ENCODE results near the gene TRPV4. TPM values are rescaled to one million over a fixed set of nuclear protein-coding genes. Genes with fewer than 3 reads are reported as not detected.

TRPV4 gene
- total RNA-seq, 1 experiment from 2014 or later, result 0.09 TPM

DNA sequence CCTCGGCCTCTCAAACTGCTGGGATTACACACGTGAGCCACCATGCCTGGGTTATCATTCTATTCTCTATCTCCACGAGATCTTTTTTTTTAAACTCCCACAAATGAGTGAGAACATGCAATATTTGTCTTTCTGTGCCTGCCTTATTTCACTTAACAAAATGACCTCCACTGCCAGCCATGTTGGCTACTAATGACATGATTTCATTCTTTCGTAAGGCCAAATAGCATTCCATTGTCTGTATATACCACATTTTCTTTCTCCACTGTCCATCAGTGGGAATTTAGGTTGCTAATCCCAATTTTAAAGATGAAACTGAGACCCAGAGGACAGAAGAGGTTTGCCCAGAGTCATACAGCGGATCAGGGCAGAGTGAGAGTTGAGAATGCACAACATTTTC is 10.9 kb upstream of the TRPV4 start:
- Mint-ChIP-seq H3K36me3 (ENCODE audit: insufficient read depth, unreplicated experiment) (no peaks in the 10 kb centered on the region), H3K4me3 (ENCODE audit: unreplicated experiment) (no peak overlapping the region), H3K9me3 (ENCODE audit: unreplicated experiment) (no peaks in the 10 kb centered on the region), H3K4me1 (ENCODE audit: insufficient read depth, unreplicated experiment) (no peaks in the 10 kb centered on the region), H3K27me3 (ENCODE audit: insufficient read depth, unreplicated experiment) (no peaks in the 10 kb centered on the region), H3K27ac (ENCODE audit: low read depth, unreplicated experiment) (no peak overlapping the region)
- no peak for DNase-seq (ENCODE audit: unreplicated experiment)
- ChIA-PET CTCF (interaction anchor here (0.6 to 14.3 kb wide), 12 partner anchors 10 to 246 kb away, joined by 3 to 300 read pairs (median 8); no protein-coding TSS in a partner anchor), POLR2A (interaction anchor here (2.9 kb wide), 1 partner anchor 25 kb away, joined by 10 read pairs; no protein-coding TSS in a partner anchor)
- intact Hi-C loops (cut with micrococcal nuclease), result no loop called here
- no TSS peak for BruUV-seq (replicated peaks)
- TF ChIP-seq, protein P1, sequence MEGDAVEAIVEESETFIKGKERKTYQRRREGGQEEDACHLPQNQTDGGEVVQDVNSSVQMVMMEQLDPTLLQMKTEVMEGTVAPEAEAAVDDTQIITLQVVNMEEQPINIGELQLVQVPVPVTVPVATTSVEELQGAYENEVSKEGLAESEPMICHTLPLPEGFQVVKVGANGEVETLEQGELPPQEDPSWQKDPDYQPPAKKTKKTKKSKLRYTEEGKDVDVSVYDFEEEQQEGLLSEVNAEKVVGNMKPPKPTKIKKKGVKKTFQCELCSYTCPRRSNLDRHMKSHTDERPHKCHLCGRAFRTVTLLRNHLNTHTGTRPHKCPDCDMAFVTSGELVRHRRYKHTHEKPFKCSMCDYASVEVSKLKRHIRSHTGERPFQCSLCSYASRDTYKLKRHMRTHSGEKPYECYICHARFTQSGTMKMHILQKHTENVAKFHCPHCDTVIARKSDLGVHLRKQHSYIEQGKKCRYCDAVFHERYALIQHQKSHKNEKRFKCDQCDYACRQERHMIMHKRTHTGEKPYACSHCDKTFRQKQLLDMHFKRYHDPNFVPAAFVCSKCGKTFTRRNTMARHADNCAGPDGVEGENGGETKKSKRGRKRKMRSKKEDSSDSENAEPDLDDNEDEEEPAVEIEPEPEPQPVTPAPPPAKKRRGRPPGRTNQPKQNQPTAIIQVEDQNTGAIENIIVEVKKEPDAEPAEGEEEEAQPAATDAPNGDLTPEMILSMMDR (IDR thresholded peaks at IDR 0.05; ENCODE audit: unreplicated experiment), result no peak

DNA sequence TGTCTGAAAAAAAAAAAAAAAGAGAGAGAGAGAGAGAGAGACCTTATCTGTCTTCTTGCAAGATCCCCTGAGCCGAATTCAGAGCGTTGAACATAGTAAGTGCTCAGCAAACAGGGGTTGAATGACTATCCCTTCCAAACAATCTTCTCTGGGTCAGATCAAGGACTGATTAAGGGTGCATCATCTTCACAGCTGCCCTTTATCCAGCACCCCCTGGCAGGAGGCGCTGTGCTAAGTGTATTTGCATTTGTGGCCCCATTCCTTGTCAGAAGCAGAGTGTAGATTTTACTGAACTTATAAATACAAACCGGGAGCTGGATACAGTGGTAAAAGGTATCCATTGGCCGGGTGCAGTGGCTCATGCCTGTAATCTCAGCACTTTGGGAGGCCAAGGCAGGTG is 8.8 kb upstream of the TRPV4 start:
- Mint-ChIP-seq H3K4me1 (ENCODE audit: insufficient read depth, unreplicated experiment) (peaks cover 14% of the 10 kb centered on the region), H3K9me3 (ENCODE audit: unreplicated experiment) (no peaks in the 10 kb centered on the region), H3K27me3 (ENCODE audit: insufficient read depth, unreplicated experiment) (no peaks in the 10 kb centered on the region), H3K36me3 (ENCODE audit: insufficient read depth, unreplicated experiment) (no peaks in the 10 kb centered on the region), H3K4me3 (ENCODE audit: unreplicated experiment) (no peak overlapping the region), H3K27ac (ENCODE audit: low read depth, unreplicated experiment) (no peak overlapping the region)
- CTCF ChIA-PET, result interaction anchor here (0.6 to 14.3 kb wide), 7 partner anchors 10 to 1077 kb away, joined by 3 to 300 read pairs (median 4); no protein-coding TSS in a partner anchor
- TF ChIP-seq, protein P1 (IDR thresholded peaks at IDR 0.05; ENCODE audit: unreplicated experiment), result no peak
- DNase-seq (ENCODE audit: unreplicated experiment), result no peak
- no TSS peak for BruUV-seq (replicated peaks)
- intact Hi-C loops (cut with micrococcal nuclease), result no loop called here
- POLR2A ChIA-PET, result interaction anchor here (0.6 kb wide), 1 partner anchor 740 kb away, joined by 3 read pairs; no protein-coding TSS in a partner anchor

DNA sequence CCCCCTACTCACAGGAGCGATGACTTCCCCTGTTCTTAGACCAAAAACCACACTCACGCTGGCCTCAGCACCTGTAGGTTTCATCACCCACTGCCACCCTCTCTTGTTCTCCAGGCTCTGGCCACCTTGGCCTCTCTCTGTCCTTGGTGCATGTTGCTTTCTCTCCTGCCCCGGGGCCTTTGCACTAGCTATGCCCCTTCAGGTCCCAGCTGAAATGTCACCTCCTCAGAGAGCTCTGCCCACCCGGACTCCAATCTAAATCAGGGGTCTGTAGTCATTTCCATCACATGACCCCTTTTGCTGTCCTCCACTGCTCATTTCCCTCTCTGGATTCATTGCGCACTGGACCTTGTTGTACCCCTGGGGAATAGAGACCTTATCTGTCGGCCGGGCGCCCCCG is 8.2 kb upstream of the TRPV4 start:
- intact Hi-C loops (cut with micrococcal nuclease), result no loop called here
- H3K27me3 Mint-ChIP-seq (ENCODE audit: insufficient read depth, unreplicated experiment), result no peaks in the 10 kb centered on the region
- DNase-seq (ENCODE audit: unreplicated experiment), result no peak
- no TSS peak for BruUV-seq (replicated peaks)
- no peaks in the 10 kb centered on the region for H3K9me3 Mint-ChIP-seq (ENCODE audit: unreplicated experiment)
- TF ChIP-seq, protein P1 (IDR thresholded peaks at IDR 0.05; ENCODE audit: unreplicated experiment), result no peak
- peaks cover 17% of the 10 kb centered on the region for H3K4me1 Mint-ChIP-seq (ENCODE audit: insufficient read depth, unreplicated experiment)
- H3K4me3 Mint-ChIP-seq (ENCODE audit: unreplicated experiment), result no peak overlapping the region
- H3K27ac Mint-ChIP-seq (ENCODE audit: low read depth, unreplicated experiment), result no peak overlapping the region
- ChIA-PET POLR2A (no interaction called here), CTCF (interaction anchor here (0.9 to 14.3 kb wide), 2 partner anchors 24 to 35 kb away, joined by 3 to 300 read pairs; no protein-coding TSS in a partner anchor)
- H3K36me3 Mint-ChIP-seq (ENCODE audit: insufficient read depth, unreplicated experiment), result no peaks in the 10 kb centered on the region

DNA sequence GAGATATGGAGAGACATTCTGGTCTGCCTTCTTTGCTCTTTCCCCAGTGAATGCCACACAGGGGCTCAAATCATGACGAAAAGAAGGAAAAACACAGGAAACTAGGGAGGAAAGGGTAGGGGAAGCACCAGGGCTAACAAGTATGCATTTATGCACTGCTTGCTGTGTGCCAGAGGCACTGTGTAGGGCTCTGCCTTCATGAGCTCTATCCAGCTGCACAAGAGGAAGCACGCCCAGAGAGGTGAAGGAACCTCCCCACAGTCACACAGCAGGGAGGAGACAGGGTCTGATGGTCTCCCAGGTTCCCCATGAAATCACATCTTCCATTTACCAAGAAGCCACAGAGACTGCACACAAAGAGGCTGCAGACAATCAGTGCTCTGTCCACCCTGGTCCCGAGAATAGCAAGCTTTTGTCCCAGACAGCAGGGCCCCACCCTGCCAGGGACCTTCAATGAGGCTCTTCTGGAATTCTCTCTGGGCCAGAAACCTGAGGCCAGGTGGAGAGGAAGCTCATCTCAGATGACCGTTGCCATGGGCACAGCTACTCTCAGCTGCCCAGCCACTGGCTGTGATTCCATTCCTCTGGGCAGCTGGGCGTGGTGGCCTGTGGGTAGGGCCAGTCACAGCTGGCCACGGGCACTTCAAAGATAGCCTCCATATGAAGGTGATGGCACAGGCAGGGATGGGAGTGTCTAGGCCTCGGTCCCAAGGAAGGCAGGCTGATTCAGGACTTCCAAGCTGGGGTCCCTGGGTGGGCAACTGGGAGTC is 7.3 kb upstream of the TRPV4 start:
- CTCF ChIA-PET, result interaction anchor here (0.7 to 14.3 kb wide), 3 partner anchors 23 to 1319 kb away, joined by 3 to 300 read pairs (median 3); no protein-coding TSS in a partner anchor
- POLR2A ChIA-PET, result interaction anchor here (0.7 to 0.8 kb wide), 3 partner anchors 17 to 28 kb away, joined by 3 to 8 read pairs (median 4); no protein-coding TSS in a partner anchor
- peak; percentile 58 for DNase-seq (ENCODE audit: unreplicated experiment)
- intact Hi-C loops (cut with micrococcal nuclease), result no loop called here
- TF ChIP-seq, protein P1 (IDR thresholded peaks at IDR 0.05; ENCODE audit: unreplicated experiment), result no peak
- Mint-ChIP-seq H3K36me3 (ENCODE audit: insufficient read depth, unreplicated experiment) (no peaks in the 10 kb centered on the region), H3K9me3 (ENCODE audit: unreplicated experiment) (no peaks in the 10 kb centered on the region), H3K4me1 (ENCODE audit: insufficient read depth, unreplicated experiment) (peaks cover 17% of the 10 kb centered on the region), H3K27ac (ENCODE audit: low read depth, unreplicated experiment) (peak overlapping the region; percentile 70), H3K27me3 (ENCODE audit: insufficient read depth, unreplicated experiment) (no peaks in the 10 kb centered on the region), H3K4me3 (ENCODE audit: unreplicated experiment) (no peak overlapping the region)
- BruUV-seq (replicated peaks), result no TSS peak
